Testis (tissue), 2 donors: ENCODE measurements around the gene NUMA1.

Source experiments
- POLR2A ChIP-seq: fragments of 450-650 bp; IDR thresholded peaks from one replicate; pipeline ENCODE4 v1.6.1; 2017; ENCODE audit warnings: antibody characterized with exemption, mild to moderate bottlenecking, moderate library complexity
- TF ChIP-seq, protein P1 (sequence below), 3 experiments: fragments of 450-650 bp in 2 of 3; fragments of 200-600 bp in 1 of 3; sonication (generic) in 1 of 3; IDR thresholded peaks; one replicate each; pipeline ENCODE4 v1.5.1; 2016 to 2019; ENCODE audit warnings: antibody characterized with exemption in 3 of 3, mild to moderate bottlenecking in 2 of 3, moderate library complexity in 1 of 3

GRCh38 chr11:72004515-72005346 is 75.6 kb downstream of the NUMA1 start:
- TF ChIP-seq, protein P1, sequence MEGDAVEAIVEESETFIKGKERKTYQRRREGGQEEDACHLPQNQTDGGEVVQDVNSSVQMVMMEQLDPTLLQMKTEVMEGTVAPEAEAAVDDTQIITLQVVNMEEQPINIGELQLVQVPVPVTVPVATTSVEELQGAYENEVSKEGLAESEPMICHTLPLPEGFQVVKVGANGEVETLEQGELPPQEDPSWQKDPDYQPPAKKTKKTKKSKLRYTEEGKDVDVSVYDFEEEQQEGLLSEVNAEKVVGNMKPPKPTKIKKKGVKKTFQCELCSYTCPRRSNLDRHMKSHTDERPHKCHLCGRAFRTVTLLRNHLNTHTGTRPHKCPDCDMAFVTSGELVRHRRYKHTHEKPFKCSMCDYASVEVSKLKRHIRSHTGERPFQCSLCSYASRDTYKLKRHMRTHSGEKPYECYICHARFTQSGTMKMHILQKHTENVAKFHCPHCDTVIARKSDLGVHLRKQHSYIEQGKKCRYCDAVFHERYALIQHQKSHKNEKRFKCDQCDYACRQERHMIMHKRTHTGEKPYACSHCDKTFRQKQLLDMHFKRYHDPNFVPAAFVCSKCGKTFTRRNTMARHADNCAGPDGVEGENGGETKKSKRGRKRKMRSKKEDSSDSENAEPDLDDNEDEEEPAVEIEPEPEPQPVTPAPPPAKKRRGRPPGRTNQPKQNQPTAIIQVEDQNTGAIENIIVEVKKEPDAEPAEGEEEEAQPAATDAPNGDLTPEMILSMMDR (IDR thresholded peaks at IDR 0.05), result no peak
- no peak for TF ChIP-seq POLR2A
